Calu3 (cell line): ENCODE results near the gene GOLIM4. TPM values are rescaled to one million over a fixed set of nuclear protein-coding genes. Genes with fewer than 3 reads are reported as not detected.
"Not testable (repeated sequence)": the region's sequence is repeated elsewhere in the genome, so short reads cannot be mapped to it uniquely, and the experiment has no call there.

ENCODE experiments used
- BruUV-seq: library from RNA; stranded (reverse); fragments of 400-500 nt; replicated peaks from 2 replicates; lab custom pipeline; 2021; lab: Mats Ljungman, UMichigan
- CTCF ChIA-PET: fragments of 300-600 bp; sonication (Branson Sonifier 250); formaldehyde crosslinking; loops from one replicate; lab custom pipeline; 2022; ENCODE audit warnings: antibody characterized with exemption; lab: Charles Lee
- DNase-seq: peaks from one replicate; pipeline ENCODE4 v3.0.0; 2022
- H3K27ac Mint-ChIP-seq: one replicate; pipeline ENCODE4 v1.8.0; 2022; ENCODE audit warnings: mixed read lengths; ENCODE audit not compliant: unreplicated experiment
- H3K27me3 Mint-ChIP-seq: one replicate; pipeline ENCODE4 v1.8.0; 2022; ENCODE audit warnings: mixed read lengths; ENCODE audit not compliant: unreplicated experiment
- H3K36me3 Mint-ChIP-seq: one replicate; pipeline ENCODE4 v1.8.0; 2022; ENCODE audit warnings: mild to moderate bottlenecking, moderate library complexity, mixed read lengths; ENCODE audit not compliant: insufficient read depth, unreplicated experiment
- H3K4me1 Mint-ChIP-seq: one replicate; pipeline ENCODE4 v1.8.0; 2022; ENCODE audit warnings: mild to moderate bottlenecking, low read depth, mixed read lengths; ENCODE audit not compliant: unreplicated experiment
- H3K4me3 Mint-ChIP-seq: one replicate; pipeline ENCODE4 v1.8.0; 2022; ENCODE audit warnings: mild to moderate bottlenecking, low read depth, moderate library complexity, mixed read lengths; ENCODE audit not compliant: unreplicated experiment
- H3K9me3 Mint-ChIP-seq: one replicate; pipeline ENCODE4 v1.8.0; 2022; ENCODE audit warnings: low read depth, mixed read lengths; ENCODE audit not compliant: unreplicated experiment
- intact Hi-C: fragments of 100-400 bp; cut with micrococcal nuclease; formaldehyde crosslinking; loops from one replicate; pipeline ENCODE4 v1.10.0; 2022; ENCODE audit not compliant: unreplicated experiment
- total RNA-seq: library from RNA; stranded (reverse); gene quantifications from 2 replicates; pipeline ENCODE4 v1.2.3, GENCODE V29; 2022
- TF ChIP-seq, protein P1 (sequence below): fragments of 200-600 bp; IDR thresholded peaks from one replicate; pipeline ENCODE4 v1.8.0; 2022; ENCODE audit warnings: antibody characterized with exemption; ENCODE audit not compliant: unreplicated experiment

Gene GOLIM4
- total RNA-seq, 1 experiment from 2014 or later: 53.8 TPM

DNA sequence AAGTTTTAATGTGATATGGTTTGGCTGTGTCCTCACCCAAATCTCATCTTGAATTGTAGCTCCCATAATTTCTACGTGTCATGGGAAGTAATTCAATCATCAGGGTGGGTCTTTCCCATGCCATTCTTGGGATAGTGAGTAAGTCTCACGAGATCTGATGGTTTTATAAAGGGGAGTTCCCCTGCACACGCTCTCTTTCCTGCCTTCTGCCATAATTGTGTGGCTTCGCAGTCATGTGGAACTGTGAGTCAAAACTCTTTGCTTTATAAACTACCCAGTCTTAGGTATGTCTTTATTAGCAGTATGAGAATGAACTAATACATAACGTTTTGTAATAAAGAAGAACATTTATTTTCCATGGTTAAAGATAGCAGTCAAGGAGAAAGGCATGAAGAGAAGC, 39.2 kb upstream of the GOLIM4 start:
- H3K27me3 Mint-ChIP-seq: no peaks in the 10 kb centered on the region
- no peaks in the 10 kb centered on the region for H3K4me1 Mint-ChIP-seq
- H3K36me3 Mint-ChIP-seq: no peaks in the 10 kb centered on the region
- CTCF ChIA-PET: no interaction called here
- peaks cover 3% of the 10 kb centered on the region for H3K9me3 Mint-ChIP-seq
- DNase-seq: no peak
- no peak overlapping the region for H3K4me3 Mint-ChIP-seq
- no peak overlapping the region for H3K27ac Mint-ChIP-seq
- intact Hi-C loops: no loop called here
- TF ChIP-seq, protein P1, sequence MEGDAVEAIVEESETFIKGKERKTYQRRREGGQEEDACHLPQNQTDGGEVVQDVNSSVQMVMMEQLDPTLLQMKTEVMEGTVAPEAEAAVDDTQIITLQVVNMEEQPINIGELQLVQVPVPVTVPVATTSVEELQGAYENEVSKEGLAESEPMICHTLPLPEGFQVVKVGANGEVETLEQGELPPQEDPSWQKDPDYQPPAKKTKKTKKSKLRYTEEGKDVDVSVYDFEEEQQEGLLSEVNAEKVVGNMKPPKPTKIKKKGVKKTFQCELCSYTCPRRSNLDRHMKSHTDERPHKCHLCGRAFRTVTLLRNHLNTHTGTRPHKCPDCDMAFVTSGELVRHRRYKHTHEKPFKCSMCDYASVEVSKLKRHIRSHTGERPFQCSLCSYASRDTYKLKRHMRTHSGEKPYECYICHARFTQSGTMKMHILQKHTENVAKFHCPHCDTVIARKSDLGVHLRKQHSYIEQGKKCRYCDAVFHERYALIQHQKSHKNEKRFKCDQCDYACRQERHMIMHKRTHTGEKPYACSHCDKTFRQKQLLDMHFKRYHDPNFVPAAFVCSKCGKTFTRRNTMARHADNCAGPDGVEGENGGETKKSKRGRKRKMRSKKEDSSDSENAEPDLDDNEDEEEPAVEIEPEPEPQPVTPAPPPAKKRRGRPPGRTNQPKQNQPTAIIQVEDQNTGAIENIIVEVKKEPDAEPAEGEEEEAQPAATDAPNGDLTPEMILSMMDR: no peak
- BruUV-seq: no TSS peak

- H3K36me3 Mint-ChIP-seq, H3K27me3 Mint-ChIP-seq, BruUV-seq, H3K27ac Mint-ChIP-seq, H3K4me3 Mint-ChIP-seq, H3K4me1 Mint-ChIP-seq, CTCF ChIA-PET, DNase-seq, H3K9me3 Mint-ChIP-seq, intact Hi-C loops: not testable (repeated sequence)
These were observed 34.5 kb upstream of the GOLIM4 start for GRCh38 chr3:168130250-168130649.

DNA sequence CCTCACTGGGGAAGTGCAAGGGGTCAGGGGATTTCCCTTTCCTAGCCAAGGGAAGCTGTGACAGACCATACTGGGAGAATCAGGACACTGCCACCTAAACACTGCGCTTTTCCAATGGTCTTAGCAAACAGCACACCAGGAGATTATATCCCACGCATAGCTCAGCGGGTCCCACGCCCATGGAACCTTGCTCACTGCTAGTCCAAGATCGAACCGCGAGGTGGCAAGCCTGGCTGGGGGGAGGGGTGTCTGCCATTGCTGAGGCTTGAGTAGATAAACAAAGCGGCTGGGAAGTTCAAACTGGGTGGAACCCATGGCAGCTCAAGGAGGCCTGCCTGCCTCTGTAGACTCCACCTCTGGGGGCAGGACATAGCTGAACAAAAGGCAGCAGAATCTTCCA, 32.7 kb upstream of the GOLIM4 start:
- H3K9me3 Mint-ChIP-seq, H3K27me3 Mint-ChIP-seq, intact Hi-C loops, H3K4me1 Mint-ChIP-seq, H3K4me3 Mint-ChIP-seq, DNase-seq, CTCF ChIA-PET, BruUV-seq, H3K27ac Mint-ChIP-seq, H3K36me3 Mint-ChIP-seq: not testable (repeated sequence)

- CTCF ChIA-PET: interaction anchor here (0.6 kb wide), 1 partner anchor 291 kb away, joined by 3 read pairs; no protein-coding TSS in a partner anchor
- no TSS peak for BruUV-seq
- no peak overlapping the region for H3K4me3 Mint-ChIP-seq
- intact Hi-C loops: no loop called here
- H3K36me3 Mint-ChIP-seq: no peaks in the 10 kb centered on the region
- DNase-seq: no peak
- peaks cover 10% of the 10 kb centered on the region for H3K9me3 Mint-ChIP-seq
- H3K27me3 Mint-ChIP-seq: no peaks in the 10 kb centered on the region
- no peak overlapping the region for H3K27ac Mint-ChIP-seq
- TF ChIP-seq, protein P1: no peak
- H3K4me1 Mint-ChIP-seq: no peaks in the 10 kb centered on the region
These were observed 31.7 kb upstream of the GOLIM4 start for GRCh38 chr3:168127466-168127865.

- H3K36me3 Mint-ChIP-seq: no peaks in the 10 kb centered on the region
- no peak for DNase-seq
- intact Hi-C loops: no loop called here
- H3K9me3 Mint-ChIP-seq: peaks cover 7% of the 10 kb centered on the region
- BruUV-seq: no TSS peak
- no peaks in the 10 kb centered on the region for H3K27me3 Mint-ChIP-seq
- TF ChIP-seq, protein P1: no peak
- no peak overlapping the region for H3K27ac Mint-ChIP-seq
- no peaks in the 10 kb centered on the region for H3K4me1 Mint-ChIP-seq
- H3K4me3 Mint-ChIP-seq: no peak overlapping the region
- CTCF ChIA-PET: no interaction called here
These were observed 29.1 kb upstream of the GOLIM4 start for GRCh38 chr3:168124791-168125190.
